Measurements from ENCODE around the gene COL4A2.
"Not testable (repeated sequence)": the region's sequence is repeated elsewhere in the genome, so short reads cannot be mapped to it uniquely, and the experiment has no call there.

Gene COL4A2

DNA sequence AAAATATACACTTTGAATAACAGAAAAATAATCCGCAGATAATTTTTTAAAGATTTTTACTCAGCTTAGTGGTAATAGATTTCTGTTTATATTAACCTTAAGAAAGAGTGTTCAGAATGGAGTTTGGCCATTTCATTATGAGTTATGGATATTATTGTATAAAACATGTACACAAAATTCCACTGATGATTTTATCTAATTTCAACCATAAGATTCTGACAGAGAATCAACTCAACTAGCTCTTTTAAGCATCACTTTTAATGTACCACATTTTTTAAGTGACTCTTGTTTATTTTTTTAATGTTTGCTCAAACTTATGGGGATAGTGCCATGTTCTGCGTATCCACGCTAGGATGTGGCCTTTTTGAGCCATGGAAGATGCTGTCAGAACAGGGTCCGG is 75.7 kb downstream of the COL4A2 start:
- no peak for DNase-seq (ENCODE audit: insufficient read length, low spot score)
- no peak for TF ChIP-seq POLR2A (IDR thresholded peaks at IDR 0.05; ENCODE audit: low read depth, low read length)
- FAIRE-seq = no peak

- no peak for FAIRE-seq
- no peak for TF ChIP-seq POLR2A (IDR thresholded peaks at IDR 0.05; ENCODE audit: low read depth, low read length)
- no peak for DNase-seq (ENCODE audit: insufficient read length, low spot score)
Measured at GRCh38 chr13:110387451-110388107, 80.5 kb downstream of the COL4A2 start.

DNA sequence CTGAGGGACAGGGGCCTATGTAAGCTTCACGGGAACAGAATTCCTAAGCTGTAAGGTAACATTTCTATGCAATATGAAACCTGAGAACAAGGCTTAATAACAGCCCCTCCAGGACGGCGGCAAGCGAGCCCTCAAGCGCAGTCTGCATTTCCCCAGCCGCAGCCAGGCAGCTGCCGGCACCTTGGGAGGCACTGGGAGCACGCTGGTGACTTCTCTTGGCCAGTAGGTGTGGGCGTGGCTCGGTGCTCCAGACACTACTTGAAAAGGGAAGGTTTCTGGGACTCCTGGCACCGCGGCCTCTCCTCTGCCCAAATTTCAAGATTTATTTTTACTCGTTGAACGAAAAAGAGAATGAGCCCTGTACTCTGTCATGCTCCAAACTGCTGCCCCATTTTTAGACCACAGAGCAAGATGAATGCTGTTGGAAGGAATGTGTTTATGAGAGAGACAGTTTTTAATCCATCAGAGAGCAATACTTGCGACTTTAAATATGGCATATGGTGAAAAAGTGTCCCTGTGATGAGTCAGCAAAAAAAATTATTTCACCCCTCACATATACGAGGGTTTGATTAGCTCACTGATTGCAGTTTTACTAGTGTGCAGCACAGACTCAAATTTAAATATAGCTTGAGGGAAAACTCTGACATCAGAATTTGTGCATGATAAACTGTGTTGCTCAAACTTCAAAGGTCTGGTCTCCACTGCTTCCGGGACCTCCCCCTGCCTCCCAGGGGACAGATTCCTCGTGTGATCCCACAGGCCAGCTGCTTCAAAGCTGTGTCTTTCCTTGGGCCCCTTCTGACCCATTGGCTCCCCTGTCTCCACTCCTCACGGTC is 81.2 kb downstream of the COL4A2 start:
- TF ChIP-seq POLR2A (IDR thresholded peaks at IDR 0.05; ENCODE audit: low read depth, low read length) = no peak
- no peak for FAIRE-seq
- DNase-seq (ENCODE audit: insufficient read length, low spot score) = no peak

DNA sequence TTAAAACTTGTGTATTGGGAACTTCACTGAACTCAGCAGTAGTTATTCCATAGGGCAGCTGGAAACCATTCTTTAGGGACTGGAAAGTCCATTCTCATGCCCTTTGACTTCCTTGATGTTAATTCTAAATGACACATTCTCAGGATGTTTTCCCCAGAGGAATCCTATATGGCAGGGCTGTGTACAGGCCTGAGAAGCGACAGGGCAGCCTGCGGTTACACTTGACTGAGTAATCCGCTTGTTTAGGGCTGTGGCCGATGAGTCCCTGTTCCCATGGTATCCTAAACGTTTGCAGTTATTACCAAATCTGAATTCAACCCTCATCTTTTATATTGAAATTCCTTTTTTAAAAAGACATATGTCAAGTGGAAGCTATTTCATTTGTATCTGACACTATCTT is 83.5 kb downstream of the COL4A2 start:
- peak; percentile 86 for DNase-seq (ENCODE audit: insufficient read length, low spot score)
- TF ChIP-seq POLR2A (IDR thresholded peaks at IDR 0.05; ENCODE audit: low read depth, low read length) = no peak
- peak; percentile 89 for FAIRE-seq

GRCh38 chr13:110391273-110391672 is 84.2 kb downstream of the COL4A2 start:
- TF ChIP-seq POLR2A (IDR thresholded peaks at IDR 0.05; ENCODE audit: low read depth, low read length) = no peak
- no peak for FAIRE-seq

GRCh38 chr13:110392510-110393240 is 85.6 kb downstream of the COL4A2 start:
- DNase-seq (ENCODE audit: insufficient read length, low spot score) (no peak), FAIRE-seq (no peak)
- TF ChIP-seq POLR2A (IDR thresholded peaks at IDR 0.05; ENCODE audit: low read depth, low read length) = no peak

More at GRCh38 chr13:110391273-110391672, 84.2 kb downstream of the COL4A2 start:
- DNase-seq (ENCODE audit: insufficient read length, low spot score) = no peak

DNA sequence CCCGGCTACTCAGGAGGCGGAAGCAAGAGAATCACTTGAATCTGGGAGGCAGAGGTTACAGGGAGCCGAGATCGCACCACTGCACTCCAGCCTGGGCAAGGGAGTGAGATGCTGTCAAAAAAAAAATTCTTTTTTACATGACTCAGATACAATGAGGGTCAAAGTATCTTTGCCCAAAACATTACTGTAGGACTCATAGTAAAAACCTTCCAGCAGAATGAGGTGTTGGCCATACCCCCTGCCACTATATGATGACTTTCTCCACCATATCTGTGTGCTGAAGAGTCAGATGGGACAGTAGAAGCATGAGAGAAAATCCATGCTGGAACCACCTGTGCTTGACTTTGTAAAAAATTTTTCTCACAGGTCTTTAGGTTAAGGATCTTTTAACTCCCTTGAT is 86.7 kb downstream of the COL4A2 start:
- FAIRE-seq = peak; percentile 55
- DNase-seq (ENCODE audit: insufficient read length, low spot score) = no peak
- no peak for TF ChIP-seq POLR2A (IDR thresholded peaks at IDR 0.05; ENCODE audit: low read depth, low read length)

DNA sequence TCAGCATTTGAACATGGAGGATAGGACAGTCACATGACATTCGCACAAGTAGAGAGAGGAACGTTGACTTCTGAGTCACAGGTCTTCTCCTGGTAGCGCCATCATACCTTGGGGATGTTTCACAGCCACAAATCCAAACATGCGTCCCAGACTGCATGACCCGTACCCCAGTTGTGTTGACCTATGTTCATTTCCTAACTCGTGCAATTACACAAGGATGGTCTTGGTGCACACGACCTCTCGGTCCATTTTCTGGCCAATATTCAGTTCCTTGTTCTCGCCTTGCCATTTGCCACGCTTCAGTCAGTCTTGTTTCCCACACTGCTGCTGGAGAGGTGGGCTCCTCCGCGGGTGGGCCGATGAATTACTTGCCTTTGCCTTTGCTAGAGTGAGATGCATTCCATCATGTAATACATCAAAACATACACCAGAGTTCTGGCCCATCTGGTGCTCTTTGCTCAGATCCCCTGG is 87.3 kb downstream of the COL4A2 start:
- FAIRE-seq = peak; percentile 65
- no peak for TF ChIP-seq POLR2A (IDR thresholded peaks at IDR 0.05; ENCODE audit: low read depth, low read length)
- no peak for DNase-seq (ENCODE audit: insufficient read length, low spot score)

DNA sequence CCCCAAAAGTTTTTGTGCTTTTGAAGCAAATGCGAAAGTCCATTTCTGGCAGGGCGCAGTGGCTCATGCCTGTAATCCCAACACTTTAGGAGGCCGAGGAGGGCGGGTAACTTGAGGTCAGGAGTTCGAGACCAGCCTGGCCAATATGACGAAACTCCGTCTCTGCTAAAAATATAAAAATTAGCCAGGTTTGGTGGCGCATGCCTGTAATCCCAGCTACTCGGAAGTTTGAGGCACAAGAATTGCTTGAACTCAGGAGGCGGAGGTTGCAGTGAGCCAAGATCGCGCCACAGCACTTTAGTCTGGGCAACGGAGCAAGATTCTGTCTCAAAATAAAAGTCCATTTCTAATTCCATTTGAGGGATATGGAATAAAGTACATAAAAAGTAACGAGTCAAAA is 88.5 kb downstream of the COL4A2 start:
- DNase-seq (ENCODE audit: insufficient read length, low spot score); FAIRE-seq: not testable (repeated sequence)

GRCh38 chr13:110396476-110396875 is 89.4 kb downstream of the COL4A2 start:
- FAIRE-seq (no peak), DNase-seq (ENCODE audit: insufficient read length, low spot score) (peak; percentile 57)
- TF ChIP-seq POLR2A (IDR thresholded peaks at IDR 0.05; ENCODE audit: low read depth, low read length) = no peak

DNA sequence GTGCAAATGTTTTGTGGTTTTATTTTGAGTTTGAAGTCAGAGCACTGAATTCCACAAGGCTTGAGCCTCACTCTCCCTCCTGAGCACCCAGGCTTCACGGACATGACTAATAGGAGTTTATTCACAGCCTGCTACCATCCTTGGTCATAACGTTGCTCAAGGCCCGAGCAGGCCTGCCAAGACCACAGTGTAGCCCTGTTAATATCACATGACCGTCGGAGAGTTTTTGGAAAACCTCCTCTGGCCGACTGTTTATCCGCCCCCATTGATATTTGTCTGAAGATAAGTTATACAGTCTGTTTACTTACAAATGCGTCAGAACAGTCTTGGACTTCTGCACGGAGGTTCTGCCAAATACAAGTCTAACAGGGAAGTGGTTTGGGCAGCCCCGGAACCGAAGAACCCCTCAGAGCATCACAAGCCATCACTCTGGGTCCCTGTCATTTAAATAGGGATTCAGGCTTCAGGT is 89.9 kb downstream of the COL4A2 start:
- peak; percentile 91 for DNase-seq (ENCODE audit: insufficient read length, low spot score)

GRCh38 chr13:110397436-110398115 is 90.5 kb downstream of the COL4A2 start:
- FAIRE-seq = no peak
- TF ChIP-seq POLR2A (IDR thresholded peaks at IDR 0.05; ENCODE audit: low read depth, low read length) = no peak
- no peak for DNase-seq (ENCODE audit: insufficient read length, low spot score)

More for the DNA sequence above, 89.9 kb downstream of the COL4A2 start:
- TF ChIP-seq POLR2A (IDR thresholded peaks at IDR 0.05; ENCODE audit: low read depth, low read length) = no peak
- FAIRE-seq = peak; percentile 100
